K562 (cell line): Measurements from ENCODE around the gene HNRNPF. TPM values are rescaled to one million over a fixed set of nuclear protein-coding genes. Genes with fewer than 3 reads are reported as not detected.

Experiments
- AFF1 ChIP-seq, 2 experiments: fragments of 450-650 bp; IDR thresholded peaks; 2 replicates each; pipeline ENCODE4 v1.6.1; 2018; ENCODE audit warnings: mild to moderate bottlenecking in 2 of 2, low read depth in 1 of 2; ENCODE audit not compliant: partially characterized antibody in 2 of 2
- CGGBP1 ChIP-seq: fragments of 250-450 bp; sonication (Bioruptor Pico); IDR thresholded peaks from 2 replicates; pipeline ENCODE4 v1.9.0; 2021; ENCODE audit warnings: mild to moderate bottlenecking
- CREB1 ChIP-seq, 2 experiments: sonication (generic) in 1 of 2; formaldehyde crosslinking in 1 of 2; IDR thresholded peaks; 2 replicates each; pipeline versions ENCODE4 v1.6.1 to v1.8.0; 2012 to 2022; ENCODE audit warnings: inconsistent platforms in 1 of 2, mild to moderate bottlenecking in 1 of 2, missing genetic modification reagents in 1 of 2, moderate library complexity in 1 of 2
- FOXK1 ChIP-seq: sonication (generic); formaldehyde crosslinking; IDR thresholded peaks from 2 replicates; pipeline ENCODE4 v1.8.0; 2022; ENCODE audit warnings: missing genetic modification reagents, mild to moderate bottlenecking, borderline replicate concordance
- GATAD2B ChIP-seq: fragments of 450-650 bp; IDR thresholded peaks from 2 replicates; pipeline ENCODE4 v1.6.1; 2017; ENCODE audit warnings: mild to moderate bottlenecking, borderline replicate concordance
- HDAC8 ChIP-seq: fragments of 450-650 bp; IDR thresholded peaks from 2 replicates; pipeline ENCODE4 v1.6.1; 2016; ENCODE audit warnings: mild to moderate bottlenecking, missing genetic modification characterization, moderate library complexity, missing compliant biosample characterization
- HOMEZ ChIP-seq: fragments of 250-450 bp; sonication (Bioruptor Pico); IDR thresholded peaks from 2 replicates; pipeline ENCODE4 v1.4.0; 2020; ENCODE audit warnings: mild to moderate bottlenecking, moderate library complexity
- ID3 ChIP-seq, 2 experiments: fragments of 250-450 bp in 1 of 2; fragments of 450-650 bp in 1 of 2; sonication (Bioruptor Pico) in 1 of 2; IDR thresholded peaks; 2 replicates each; pipeline versions ENCODE4 v1.6.1 to v1.8.0; 2016 to 2021; ENCODE audit warnings: mild to moderate bottlenecking in 2 of 2, moderate library complexity in 2 of 2, missing compliant biosample characterization in 1 of 2, missing genetic modification characterization in 1 of 2
- ILF3 ChIP-seq: fragments of 450-650 bp; IDR thresholded peaks from 2 replicates; pipeline ENCODE4 v1.6.1; 2018; ENCODE audit warnings: antibody characterized with exemption, mild to moderate bottlenecking, moderate library complexity, borderline replicate concordance
- KAT7 ChIP-seq: sonication (generic); formaldehyde crosslinking; IDR thresholded peaks from 2 replicates; pipeline ENCODE4 v1.8.0; 2022; ENCODE audit warnings: missing genetic modification reagents, mild to moderate bottlenecking, borderline replicate concordance
- NFYB ChIP-seq: IDR thresholded peaks from 2 replicates; pipeline ENCODE4 v1.6.1; 2011; ENCODE audit warnings: mild to moderate bottlenecking, moderate library complexity; ENCODE audit not compliant: insufficient read length; ENCODE audit errors: extremely low read depth
- NR2F6 ChIP-seq: fragments of 450-650 bp; formaldehyde crosslinking; IDR thresholded peaks from 2 replicates; pipeline ENCODE4 v1.4.0; 2020; ENCODE audit warnings: mild to moderate bottlenecking
- NR3C1 ChIP-seq: sonication (generic); formaldehyde crosslinking; IDR thresholded peaks from 2 replicates; pipeline ENCODE4 v1.8.1; 2022; ENCODE audit warnings: missing genetic modification reagents
- SMARCA4 ChIP-seq: fragments of 450-650 bp; IDR thresholded peaks from 2 replicates; pipeline ENCODE4 v1.6.1; 2016
- SREBF2 ChIP-seq: sonication (generic); formaldehyde crosslinking; IDR thresholded peaks from 2 replicates; pipeline ENCODE4 v1.4.0; 2020; ENCODE audit warnings: mild to moderate bottlenecking, missing genetic modification reagents
- TGIF2 ChIP-seq: sonication (generic); formaldehyde crosslinking; IDR thresholded peaks from 2 replicates; pipeline ENCODE4 v1.8.1; 2022; ENCODE audit warnings: mild to moderate bottlenecking, missing genetic modification reagents, moderate library complexity
- ZFP30 ChIP-seq: fragments of 250-450 bp; sonication (Bioruptor Pico); IDR thresholded peaks from 2 replicates; pipeline ENCODE4 v1.8.0; 2022; ENCODE audit warnings: moderate library complexity, mild to moderate bottlenecking, inconsistent platforms, borderline replicate concordance
- ZNF395 ChIP-seq: fragments of 200-800 bp; sonication (Bioruptor generic); IDR thresholded peaks from 2 replicates; pipeline ENCODE4 v1.6.1; 2017; ENCODE audit warnings: missing genetic modification characterization, missing compliant biosample characterization
- ZNF717 ChIP-seq: fragments of 250-450 bp; sonication (Bioruptor Pico); IDR thresholded peaks from 2 replicates; pipeline ENCODE4 v1.5.0; 2021
- polyA plus RNA-seq, 8 experiments: library from polyadenylated mRNA; depleted of rRNA in 4 of 8; stranded (reverse) in 5 of 8; unstranded in 3 of 8; fragments of >200 nt; fragmentation: Nextera tagmentation in 2 of 8; fragmentation: Illumina TruSeq in 1 of 8; extraction: Ambion mirVana in 2 of 8; extraction: Trizol in 1 of 8; gene quantifications; 2 replicates each; pipeline versions ENCODE4 v1.2.1 to v1.2.3, GENCODE V29; 2011 to 2014; ENCODE audit warnings: inconsistent platforms in 1 of 8, missing spikeins in 1 of 8
- total RNA-seq, 7 experiments: library from RNA; depleted of rRNA in 6 of 7; stranded (reverse); fragments of >200 nt in 6 of 7; fragmentation: Illumina TruSeq in 2 of 7; extraction: Trizol in 2 of 7; gene quantifications; 2 replicates each; pipeline versions ENCODE4 v1.2.1 to v1.2.3, GENCODE V29; 2011 to 2021; ENCODE audit warnings: low replicate concordance in 1 of 7

Gene HNRNPF
- total and polyA plus RNA-seq, 9 of the 15 experiments (the other 6 are each of a cell fraction or from before 2014, with no cell fraction given) = 192 to 489 (median 416) TPM

GRCh38 chr10:43348511-43349312 is 60.3 kb downstream of the HNRNPF start (continued):
- TF ChIP-seq CREB1 (IDR thresholded peaks at IDR 0.05) (no peak), CREB1 (CRISPR knock-in tag; IDR thresholded peaks at IDR 0.05) (0 out of 2 replicates have a peak, but pooled peaks have one; percentile 34), NR2F6 (no peak), HOMEZ (no peak), KAT7 (CRISPR knock-in tag) (no peak), NR3C1 (CRISPR knock-in tag) (no peak), AFF1 (IDR thresholded peaks at IDR 0.05; ENCODE audit: low read depth in 1 of 2, partially characterized antibody in 2 of 2) (no peak), ZNF717 (CRISPR knock-in tag) (no peak), ZNF395 (CRISPR knock-in tag) (no peak), SREBF2 (no peak), ZFP30 (no peak), CGGBP1 (CRISPR knock-in tag) (no peak), GATAD2B (no peak), ID3 (CRISPR knock-in tag; IDR thresholded peaks at IDR 0.05) (no peak), ID3 (tag; IDR thresholded peaks at IDR 0.05) (no peak), HDAC8 (no peak), FOXK1 (0 out of 2 replicates have a peak, but pooled peaks have one; percentile 55), TGIF2 (CRISPR knock-in tag) (no peak), ILF3 (no peak), NFYB (no peak), SMARCA4 (no peak; the same call in 1 of the 2 replicates)
